NCI-H1092 (cell line): ENCODE data around the gene GABRR3.

Experiments used
- DNase-seq: peaks from one replicate; lab custom pipeline; 2025; lab: John Stamatoyannopoulos, UW

The GABRR3 gene

DNA sequence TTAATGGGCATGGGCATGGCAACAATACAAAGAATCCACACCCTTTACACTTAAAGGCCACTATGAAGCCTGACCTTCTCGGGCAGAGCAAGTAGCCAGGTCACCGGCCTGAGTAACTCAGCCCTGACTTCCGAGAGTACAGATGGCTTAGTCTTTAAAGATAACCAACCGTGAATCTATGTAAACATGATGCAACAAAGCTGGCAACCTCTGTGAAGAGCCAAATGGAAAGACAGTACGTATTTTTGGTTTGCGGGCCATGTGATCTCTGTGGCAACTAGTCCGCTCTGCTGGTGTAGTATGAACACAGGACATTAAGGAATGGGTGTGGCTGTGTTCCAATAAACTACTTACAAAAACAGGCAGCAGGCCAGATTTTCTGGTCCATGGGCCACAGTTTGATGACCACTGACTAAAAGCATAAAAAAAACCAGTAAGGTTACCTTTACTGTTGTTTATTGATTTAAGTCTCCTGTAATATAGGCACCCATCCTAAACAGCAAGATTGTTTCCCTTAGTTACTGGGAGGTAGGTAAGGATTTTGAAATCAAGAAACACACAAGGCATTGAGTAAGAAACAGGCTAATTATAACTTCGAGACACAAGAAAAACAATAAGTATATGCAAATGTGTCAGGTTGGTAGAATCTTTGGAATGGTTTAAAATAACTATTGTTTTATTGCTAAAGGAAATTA is 77.4 kb downstream of the GABRR3 start:
- DNase-seq = no peak

DNA sequence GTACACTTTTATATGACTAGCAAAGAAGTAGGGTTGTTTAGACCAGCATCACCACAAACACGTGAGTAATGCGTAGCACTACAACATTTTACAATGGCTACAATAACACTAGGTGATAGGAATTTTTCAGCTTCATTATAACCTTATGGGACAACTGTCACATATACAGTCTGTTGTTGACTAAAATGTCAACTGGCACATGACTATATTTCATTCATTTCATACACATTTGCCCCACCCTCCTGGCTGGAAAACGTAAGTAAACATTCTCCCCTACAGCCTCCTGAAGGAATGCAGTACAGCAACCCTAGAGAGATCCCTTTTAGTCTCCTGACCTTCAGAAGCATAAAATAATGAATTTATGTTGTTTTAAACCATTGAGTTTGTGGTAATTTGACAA is 79.1 kb downstream of the GABRR3 start:
- no peak for DNase-seq

- DNase-seq = no peak
These were observed 80.8 kb downstream of the GABRR3 start for GRCh38 chr3:97954228-97954827.

- DNase-seq = no peak
These were observed 82.2 kb downstream of the GABRR3 start for GRCh38 chr3:97952872-97953271.

- DNase-seq = no peak
These were observed 82.8 kb downstream of the GABRR3 start for GRCh38 chr3:97952280-97952679.

GRCh38 chr3:97950360-97950759 is 84.8 kb downstream of the GABRR3 start:
- DNase-seq = no peak

- no peak for DNase-seq
These were observed 85.4 kb downstream of the GABRR3 start for GRCh38 chr3:97949743-97950142.

DNA sequence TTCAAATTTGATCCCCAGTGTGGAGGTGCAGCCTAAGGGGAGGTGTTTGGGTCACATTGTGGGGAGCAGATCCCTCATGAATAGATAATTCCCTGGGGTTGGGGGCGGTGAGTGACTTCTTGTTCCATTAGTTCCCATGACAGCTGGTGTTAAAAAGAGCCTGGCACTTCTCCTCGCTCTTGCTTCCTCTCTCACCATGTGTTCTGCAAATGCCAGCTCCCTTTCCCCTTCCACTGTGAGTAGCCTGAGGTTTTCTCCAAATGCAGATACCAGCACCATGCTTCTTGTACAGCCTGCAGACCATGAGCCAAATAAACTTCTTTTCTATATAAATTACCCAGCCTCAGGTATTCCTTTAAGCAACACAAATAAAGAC is 86.0 kb downstream of the GABRR3 start:
- DNase-seq = no peak

- no peak for DNase-seq
These were observed 86.6 kb downstream of the GABRR3 start for GRCh38 chr3:97948351-97949109.

DNA sequence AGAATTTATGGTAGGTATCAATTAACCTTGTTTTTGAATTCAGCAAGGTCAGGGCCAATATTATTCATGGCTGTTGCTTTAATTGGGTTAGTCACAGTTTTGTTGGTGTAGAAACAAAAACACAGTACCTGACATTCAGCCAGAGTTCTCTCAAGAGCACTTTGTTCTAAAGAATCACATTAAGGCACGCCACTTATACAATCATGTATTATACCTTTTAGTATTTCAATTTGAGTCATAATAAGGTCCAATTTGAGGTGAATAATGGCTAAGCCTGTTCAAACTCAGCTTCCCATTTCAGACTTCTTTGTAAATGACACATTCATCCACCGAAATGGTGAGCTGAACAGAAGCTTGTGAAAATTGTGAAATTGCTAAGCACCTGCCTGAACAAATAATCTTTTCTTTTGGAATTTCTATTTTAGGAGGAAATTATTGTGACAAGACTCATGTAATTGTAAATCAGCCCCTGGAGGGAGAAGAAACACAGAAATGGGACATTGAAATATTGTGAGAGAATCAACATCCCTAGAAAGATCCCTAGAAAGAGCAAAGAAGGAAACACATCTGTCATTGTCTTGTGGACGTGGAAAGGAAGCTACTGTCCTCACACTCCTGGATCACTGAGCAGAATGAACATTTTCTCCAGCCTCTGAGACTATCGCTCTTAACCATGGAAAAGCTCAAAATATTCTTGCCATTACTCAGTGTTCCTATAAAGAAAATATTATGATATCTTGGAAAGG is 92.1 kb downstream of the GABRR3 start:
- no peak for DNase-seq

GRCh38 chr3:97940034-97940433 is 95.1 kb downstream of the GABRR3 start:
- DNase-seq = no peak

- DNase-seq = no peak
These were observed 95.7 kb downstream of the GABRR3 start for GRCh38 chr3:97939401-97939800.

- DNase-seq = no peak
These were observed 96.7 kb downstream of the GABRR3 start for GRCh38 chr3:97938444-97938843.

GRCh38 chr3:97937205-97937604 is 97.9 kb downstream of the GABRR3 start:
- no peak for DNase-seq

DNA sequence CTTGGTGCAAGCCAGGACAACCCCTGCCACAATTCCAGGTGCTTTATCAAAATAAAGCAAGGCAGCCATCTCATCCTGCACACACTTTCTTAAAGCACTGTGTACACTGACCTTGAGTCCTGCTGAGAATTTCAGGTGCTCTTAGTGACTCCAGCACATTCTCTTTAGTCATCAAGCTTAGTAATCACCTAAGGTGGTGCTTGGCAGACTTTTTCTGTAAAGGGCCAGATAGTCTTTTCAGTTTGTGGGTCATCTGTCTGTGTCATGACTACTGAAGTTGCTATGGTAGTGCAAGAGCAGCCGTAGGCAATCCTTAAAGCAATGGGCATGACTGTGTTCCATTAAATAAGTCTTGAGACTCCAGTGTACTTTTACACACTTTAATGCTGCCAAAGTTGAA is 99.3 kb downstream of the GABRR3 start:
- no peak for DNase-seq
